NCI-H2196 (cell line): Measurements from ENCODE around the gene CRAT.
"Not testable (repeated sequence)": the region's sequence is repeated elsewhere in the genome, so short reads cannot be mapped to it uniquely, and the experiment has no call there.

Experiments used
- DNase-seq: peaks from one replicate; lab custom pipeline; 2025; ENCODE audit not compliant: unreplicated experiment; lab: John Stamatoyannopoulos, UW

Gene CRAT

GRCh38 chr9:129138476-129139232 is 28.1 kb upstream of the CRAT start:
- no peak for DNase-seq

DNA sequence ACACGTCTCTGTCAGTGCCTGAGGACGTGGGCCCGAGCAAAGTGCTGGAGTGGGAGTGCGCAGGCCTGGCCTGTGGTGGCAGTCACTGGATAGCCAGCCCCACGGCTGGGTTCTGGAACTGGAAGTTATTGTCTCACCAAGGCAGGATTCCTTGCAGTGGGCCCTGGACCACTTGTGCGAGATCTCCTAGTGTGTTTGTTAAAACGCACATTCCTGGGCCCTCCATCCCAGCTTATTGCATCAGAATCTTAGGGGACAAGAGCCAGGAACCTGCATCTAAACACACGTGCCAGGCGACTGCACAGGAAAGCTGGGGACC is 27.5 kb upstream of the CRAT start:
- no peak for DNase-seq

DNA sequence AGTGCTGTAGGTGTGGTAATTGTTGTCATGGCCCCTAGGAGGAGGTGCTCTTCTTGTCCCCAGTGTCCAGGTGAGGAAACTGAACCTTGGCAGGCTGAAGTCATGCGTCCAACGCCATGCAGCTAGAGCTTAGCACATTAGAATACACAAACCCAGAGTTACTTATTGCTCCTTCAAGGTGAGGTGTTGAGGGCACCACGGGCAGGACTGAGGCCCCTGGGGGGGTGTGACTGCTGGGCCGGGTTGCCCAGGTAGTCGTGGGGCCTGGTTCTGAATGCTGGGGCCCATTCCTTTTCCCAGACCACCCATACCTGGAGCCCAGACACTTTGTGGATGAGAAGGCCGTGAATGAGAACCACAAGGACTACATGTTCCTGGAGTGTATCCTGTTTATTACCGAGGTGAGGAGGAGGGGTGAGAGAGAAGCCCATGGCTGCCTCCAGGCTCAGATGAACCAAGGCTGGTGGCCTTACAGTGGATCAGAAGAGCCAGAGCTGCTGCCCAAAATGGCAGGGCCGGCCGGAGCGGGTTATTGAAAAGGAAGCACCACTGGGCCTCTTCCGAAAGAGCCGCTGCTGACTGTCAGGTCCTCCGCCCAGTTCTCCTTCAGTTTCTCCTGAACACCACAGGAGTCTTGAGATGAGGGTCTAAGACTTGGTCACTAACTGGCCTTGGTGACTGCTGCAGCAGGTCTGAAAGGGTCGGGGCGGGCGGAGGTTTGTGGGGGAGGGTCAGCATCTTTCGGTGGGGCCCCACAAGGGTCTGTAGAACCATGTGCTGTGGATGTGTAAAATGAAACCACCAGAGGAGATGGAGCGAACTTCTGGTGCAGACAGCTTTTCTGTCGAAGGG is 26.9 kb upstream of the CRAT start:
- DNase-seq, result no peak

DNA sequence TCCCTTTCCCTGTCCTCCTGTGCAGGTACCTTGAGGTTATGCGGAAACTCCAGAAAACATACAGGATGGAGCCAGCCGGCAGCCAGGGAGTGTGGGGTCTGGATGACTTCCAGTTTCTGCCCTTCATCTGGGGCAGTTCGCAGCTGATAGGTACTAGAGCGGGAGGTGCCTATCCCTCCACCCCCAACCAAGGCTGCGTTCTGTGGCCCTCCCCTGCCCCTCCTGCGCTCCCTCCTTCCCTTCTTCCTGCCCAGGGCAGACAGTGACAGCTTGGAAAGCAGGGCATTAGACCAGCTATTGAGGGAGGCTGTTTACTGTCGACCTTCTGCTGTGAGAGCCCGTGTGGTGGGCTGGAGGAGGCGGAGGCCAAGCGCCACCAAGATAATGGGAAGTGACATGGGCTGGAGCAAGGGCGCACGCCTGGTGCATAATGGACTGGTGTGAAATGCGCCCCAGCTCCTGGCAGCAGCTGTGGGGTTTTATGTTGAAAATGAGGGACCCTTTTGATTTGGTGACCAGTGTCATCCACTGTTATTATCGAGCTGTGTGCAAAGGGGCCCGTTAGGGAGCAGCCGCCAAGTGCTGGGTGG is 25.9 kb upstream of the CRAT start:
- no peak for DNase-seq

- DNase-seq, result no peak
Measured at GRCh38 chr9:129135476-129135875, 24.9 kb upstream of the CRAT start.

GRCh38 chr9:129133082-129133481 is 22.5 kb upstream of the CRAT start:
- no peak for DNase-seq

DNA sequence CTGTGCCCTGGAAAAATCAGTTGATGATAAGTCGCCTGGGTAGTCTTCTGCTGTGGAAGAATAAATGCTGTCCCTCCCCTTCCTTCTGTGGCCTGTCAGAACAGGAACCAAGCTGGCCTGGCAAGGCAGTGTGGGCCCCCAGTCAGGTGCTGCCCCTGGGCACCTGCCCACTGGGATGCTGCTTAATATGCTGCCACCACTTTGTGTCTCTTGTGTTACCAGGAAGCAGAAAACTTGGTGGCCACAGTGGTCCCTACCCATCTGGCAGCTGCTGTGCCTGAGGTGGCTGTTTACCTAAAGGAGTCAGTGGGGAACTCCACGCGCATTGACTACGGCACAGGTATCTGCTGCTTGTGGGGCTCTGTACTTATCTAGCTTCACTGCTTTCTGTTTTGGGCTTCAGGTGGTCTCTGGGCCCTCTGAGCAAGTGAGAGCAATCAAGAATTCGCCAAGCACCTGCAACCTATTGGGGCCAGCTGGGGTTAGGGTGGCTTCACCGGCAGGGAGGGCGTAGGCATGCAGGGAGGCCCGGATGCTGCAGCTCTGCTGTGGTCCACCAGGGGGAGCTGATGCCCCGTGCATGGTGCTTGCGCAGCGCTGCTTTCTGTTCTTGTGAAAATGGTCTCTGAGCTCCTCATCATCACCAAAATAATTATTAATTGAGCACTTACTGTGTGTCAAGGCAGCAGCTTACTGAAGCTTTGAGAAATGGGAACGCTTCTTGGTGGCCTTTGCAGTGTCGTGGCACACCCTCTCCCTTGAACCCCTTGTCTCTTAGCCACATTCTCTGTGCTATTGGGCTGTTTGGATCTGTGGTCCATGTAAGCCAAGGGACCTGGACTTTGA is 20.9 kb upstream of the CRAT start:
- peak; percentile 73 for DNase-seq

DNA sequence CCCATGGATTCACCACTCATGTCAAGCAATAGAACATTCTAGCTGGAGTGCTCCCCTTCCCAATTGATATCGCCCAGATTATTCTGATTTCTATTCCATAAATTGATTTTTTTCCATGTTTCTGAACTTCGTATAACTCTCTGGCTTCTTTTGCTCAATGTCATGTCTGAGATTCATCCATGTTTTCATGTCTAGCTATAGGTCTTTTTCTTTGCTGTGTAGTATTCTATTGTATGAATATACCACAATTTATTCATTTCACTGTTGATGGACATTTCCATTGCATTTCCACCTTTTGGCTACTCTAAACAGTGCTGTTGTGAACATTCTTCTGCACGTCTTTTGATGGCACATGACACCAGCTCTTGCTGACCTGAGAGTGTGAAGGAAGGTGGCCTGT is 20.2 kb upstream of the CRAT start:
- no peak for DNase-seq

DNA sequence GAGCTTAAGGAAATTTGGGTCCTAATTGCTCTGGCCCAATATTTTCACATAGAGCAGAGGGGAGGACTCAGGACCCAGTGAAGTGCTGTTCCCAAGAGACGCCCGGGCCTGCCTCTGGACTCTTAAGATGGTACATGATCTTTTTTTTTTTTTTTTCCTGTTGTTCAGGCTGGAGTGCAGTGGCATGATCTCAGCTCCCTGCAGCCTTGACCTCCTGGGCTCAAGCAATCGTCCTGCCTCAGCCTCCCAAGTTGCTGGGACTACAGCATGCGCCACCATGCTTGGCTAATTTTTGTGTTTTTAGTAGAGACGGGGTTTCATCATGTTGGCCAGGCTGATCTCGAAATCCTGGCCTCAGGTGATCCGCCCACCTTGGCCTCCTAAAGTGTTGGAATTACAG is 19.7 kb upstream of the CRAT start:
- DNase-seq, result not testable (repeated sequence)

GRCh38 chr9:129128689-129129088 is 18.1 kb upstream of the CRAT start:
- DNase-seq, result no peak

- no peak for DNase-seq
Measured at GRCh38 chr9:129126749-129127618, 16.4 kb upstream of the CRAT start.

GRCh38 chr9:129125478-129125877 is 14.9 kb upstream of the CRAT start:
- no peak for DNase-seq

GRCh38 chr9:129124506-129125069 is 14.0 kb upstream of the CRAT start:
- no peak for DNase-seq

DNA sequence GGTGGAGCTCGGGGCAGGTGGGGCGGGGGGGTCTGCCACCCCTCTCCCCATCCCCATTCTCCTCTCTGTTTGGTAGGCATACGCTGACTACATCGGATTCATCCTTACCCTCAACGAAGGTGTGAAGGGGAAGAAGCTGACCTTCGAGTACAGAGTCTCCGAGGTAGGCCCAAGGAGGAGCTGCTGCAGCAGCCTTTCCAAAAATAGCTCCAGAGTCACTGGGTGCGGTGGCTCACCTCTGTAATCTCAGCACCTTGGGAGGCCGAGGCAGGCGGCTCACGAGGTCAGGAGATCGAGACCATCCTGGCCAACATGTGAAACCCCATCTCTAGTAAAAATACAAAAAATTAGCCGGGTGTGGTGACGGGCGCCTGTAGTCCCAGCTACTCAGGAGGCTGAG is 12.4 kb upstream of the CRAT start:
- DNase-seq, result not testable (repeated sequence)

DNA sequence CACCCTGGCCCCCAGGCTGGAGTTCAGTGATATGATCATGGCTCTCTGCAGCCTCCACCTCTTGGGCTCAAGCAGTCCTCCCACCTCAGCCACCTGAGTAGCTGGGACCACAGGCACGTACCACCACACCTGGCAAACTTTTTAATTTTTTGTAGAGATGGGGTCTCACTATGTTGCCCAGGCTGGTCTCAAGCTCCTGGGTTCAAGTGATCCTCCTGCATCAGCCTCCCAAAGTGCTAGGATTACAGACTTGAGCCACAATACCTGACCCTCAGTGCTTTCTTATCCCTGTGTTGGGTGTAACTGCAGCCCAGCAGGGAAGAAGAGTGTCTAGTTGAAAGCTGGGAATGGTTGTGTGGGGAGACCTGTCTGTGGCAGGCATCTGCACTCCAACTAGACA is 11.5 kb upstream of the CRAT start:
- no peak for DNase-seq

GRCh38 chr9:129121483-129121882 is 10.9 kb upstream of the CRAT start:
- DNase-seq, result no peak

GRCh38 chr9:129118799-129119198 is 8.2 kb upstream of the CRAT start:
- no peak for DNase-seq

DNA sequence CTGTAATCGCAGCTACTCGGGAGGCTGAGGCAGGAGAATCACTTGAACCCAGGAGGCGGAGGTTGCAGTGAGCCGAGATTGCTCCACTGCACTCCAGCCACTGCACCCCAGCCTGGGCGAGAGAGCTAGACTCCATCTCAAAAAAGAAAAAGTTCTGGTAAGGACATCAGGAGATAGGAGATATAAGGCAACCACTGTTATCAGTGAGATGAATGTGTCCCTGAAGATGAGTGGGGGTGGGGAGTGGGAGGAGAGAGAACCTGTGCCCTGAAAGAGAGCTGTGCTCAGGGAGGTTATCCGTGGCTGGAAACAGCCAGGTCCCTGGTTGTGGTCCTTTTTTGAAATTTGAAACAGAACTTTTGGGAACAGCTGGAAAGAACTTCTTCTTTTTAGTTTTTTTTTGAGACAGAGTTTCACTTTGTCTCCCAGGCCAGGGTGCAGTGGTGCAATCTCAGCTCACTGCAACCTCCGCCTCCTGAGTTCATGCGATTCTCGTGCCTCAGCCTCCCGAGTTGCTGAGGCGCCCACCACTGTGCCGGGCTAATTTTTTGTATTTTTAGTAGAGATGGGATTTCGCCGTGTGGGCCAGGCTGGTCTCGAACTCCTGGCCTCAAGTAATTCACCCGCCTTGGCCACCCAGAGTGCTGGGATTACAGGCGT is 3.2 kb upstream of the CRAT start:
- DNase-seq, result no peak

DNA sequence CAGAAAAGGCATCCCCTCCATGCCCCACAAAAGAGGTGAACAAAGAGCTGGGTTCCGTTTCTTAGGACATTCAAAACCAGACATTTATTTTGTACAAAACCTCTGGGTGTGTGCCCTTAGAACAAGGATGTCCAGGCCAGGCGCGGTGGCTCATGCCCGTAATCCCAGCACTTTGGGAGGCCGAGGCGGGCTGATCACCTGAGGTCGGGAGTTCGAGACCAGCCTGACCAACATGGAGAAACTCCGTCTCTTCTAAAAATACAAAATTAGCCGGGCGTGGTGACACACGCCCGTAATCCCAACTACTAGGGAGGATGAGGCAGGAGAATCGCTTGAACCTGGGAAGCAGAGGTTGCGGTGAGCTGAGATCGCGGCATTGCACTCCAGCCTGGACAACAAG is 1.9 kb upstream of the CRAT start:
- DNase-seq, result not testable (repeated sequence)
